ENCODE measurements around the gene PFKP.

- TF ChIP-seq CTCF (IDR thresholded peaks at IDR 0.05) (no peak), POLR2AphosphoS5 (IDR thresholded peaks at IDR 0.05; ENCODE audit: insufficient read depth in 1 of 2, low read depth in 1 of 2) (no peak), POLR2A (IDR thresholded peaks at IDR 0.05) (no peak)
Observed at GRCh38 chr10:3046210-3046779, 21.1 kb upstream of the PFKP start.
